Frontal cortex (tissue), 4 donors: ENCODE data around the gene GALNT18. TPM values are rescaled to one million over a fixed set of nuclear protein-coding genes. Genes with fewer than 3 reads are reported as not detected.

Experiments used
- DNase-seq, 2 donors: peaks; one replicate each; pipeline ENCODE4 v3.0.0; 2012; ENCODE audit warnings: low spot score in 2 of 2
- FAIRE-seq: peaks from 2 replicates; lab custom pipeline; 2012; peaks lifted over from hg19 to GRCh38; lab: Jason Lieb, UNC
- small RNA-seq: library from RNA; depleted of rRNA; stranded (forward); fragments of <200 nt; gene quantifications from one replicate; pipeline ENCODE3, GENCODE V24; 2014
- total RNA-seq: library from RNA; depleted of rRNA; stranded (reverse); fragments of >200 nt; gene quantifications from one replicate; pipeline ENCODE4 v1.2.3, GENCODE V29; 2014
- donor health status: control.
- donor health status: control.
- donor health status: control.

The GALNT18 gene
- total RNA-seq, 1 donor from 2014 or later = 20.4 TPM

GRCh38 chr11:11243209-11243589, 378.6 kb downstream of the GALNT18 start:
- FAIRE-seq (no peak), DNase-seq (no peak)

DNA sequence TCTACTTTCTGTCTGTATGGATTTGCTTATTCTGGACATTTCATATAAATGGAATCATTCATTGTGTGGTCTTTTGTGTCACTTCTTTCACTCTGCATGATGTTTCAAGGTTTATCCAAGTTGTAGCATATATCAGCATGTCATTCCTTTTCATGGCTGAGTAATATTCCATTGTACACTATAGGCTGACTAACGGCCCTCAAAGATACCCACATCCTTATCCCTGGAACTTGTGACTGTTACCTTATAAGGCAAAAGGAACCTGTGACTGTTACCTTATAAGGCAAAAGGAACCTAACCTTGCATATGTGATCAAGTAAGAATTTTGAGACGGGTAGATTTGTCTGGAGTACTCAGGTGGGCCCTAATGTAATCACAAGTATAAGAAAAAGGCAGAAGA, 380.5 kb downstream of the GALNT18 start:
- no peak for FAIRE-seq
- no peak for DNase-seq

DNA sequence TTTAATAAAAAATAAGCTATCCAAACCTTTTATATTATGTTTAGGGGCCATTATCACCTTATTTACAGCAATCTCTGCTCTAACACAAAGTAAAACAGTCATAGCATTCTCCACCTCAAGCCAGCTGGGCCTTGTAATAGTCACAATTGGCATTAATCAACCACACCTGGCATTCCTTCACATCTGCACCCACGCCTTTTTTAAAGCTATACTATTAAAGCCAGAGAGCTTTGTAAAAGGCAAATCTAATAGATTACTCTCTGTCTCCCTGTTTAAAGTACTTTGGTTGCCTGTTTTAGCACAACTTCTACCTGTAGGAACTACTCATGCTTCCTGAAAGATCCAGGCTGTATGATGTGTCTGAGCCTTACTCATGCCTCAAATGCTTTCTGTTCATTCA, 381.8 kb downstream of the GALNT18 start:
- DNase-seq = no peak
- no peak for FAIRE-seq

GRCh38 chr11:11237070-11237832, 384.6 kb downstream of the GALNT18 start:
- no peak for DNase-seq

GRCh38 chr11:11236498-11237059, 385.2 kb downstream of the GALNT18 start:
- no peak for FAIRE-seq
- DNase-seq = no peak

More at GRCh38 chr11:11237070-11237832, 384.6 kb downstream of the GALNT18 start:
- no peak for FAIRE-seq

- no peak for FAIRE-seq
- DNase-seq = no peak
Measured at GRCh38 chr11:11231763-11232162, 390.0 kb downstream of the GALNT18 start.

- DNase-seq (no peak), FAIRE-seq (no peak)
Measured at GRCh38 chr11:11230802-11231562, 390.8 kb downstream of the GALNT18 start.

DNA sequence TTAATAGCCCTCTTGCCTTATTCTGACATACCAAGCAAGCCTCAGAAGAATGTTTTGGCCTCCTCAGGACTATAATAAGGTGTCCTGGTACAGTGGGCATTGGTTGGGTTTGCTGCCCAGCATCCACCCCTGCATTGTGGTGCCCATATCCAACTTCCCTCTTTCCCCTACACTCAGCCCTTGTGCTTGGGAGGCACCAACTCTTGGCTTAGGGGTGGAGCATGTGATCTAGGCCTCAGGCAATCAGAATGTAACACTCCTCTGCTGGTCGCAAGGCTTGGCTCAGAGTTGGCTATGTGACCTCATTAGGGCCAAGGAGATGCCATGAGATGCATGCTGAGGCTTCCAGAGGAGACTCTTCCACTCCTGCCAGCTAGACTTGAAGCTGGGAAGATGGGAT, 391.7 kb downstream of the GALNT18 start:
- DNase-seq (no peak), FAIRE-seq (no peak)

DNA sequence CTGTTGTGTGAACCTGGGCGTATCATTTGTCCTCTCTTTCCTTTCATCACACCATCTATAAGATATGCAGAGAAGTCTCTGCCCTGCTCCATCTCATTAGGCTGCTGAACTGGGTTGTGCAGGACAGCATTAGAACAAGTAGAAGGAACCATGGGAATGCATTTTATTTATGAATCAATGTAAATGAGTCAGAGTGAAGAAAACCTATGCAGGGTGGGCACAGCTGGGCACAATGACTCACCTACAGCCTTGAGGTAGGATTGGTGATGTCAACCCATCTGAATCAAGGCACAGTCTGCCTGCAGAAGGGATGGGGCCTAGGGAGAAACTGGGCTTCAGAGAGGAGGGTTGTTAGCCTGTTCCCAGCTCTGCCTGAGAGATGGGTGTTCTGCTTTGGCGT, 392.2 kb downstream of the GALNT18 start:
- DNase-seq = no peak
- FAIRE-seq = no peak

- no peak for FAIRE-seq
- DNase-seq = no peak
Measured at GRCh38 chr11:11227296-11228085, 394.3 kb downstream of the GALNT18 start.

Small RNA genes lying within 50 kb of the gene (small RNA-seq; reads per million reads assigned to genes)
- gene MIR4299 = not detected

Other genes starting within 250 kb of the GALNT18 start
- 149 TPM for gene USP47, start 220.0 kb upstream of the GALNT18 start, total RNA-seq